GM21619 (cell line): ENCODE measurements around the gene CASD1.

Experiments used
- ATAC-seq: cut with Tn5 transposase; IDR thresholded peaks from one replicate; pipeline ENCODE4 v1.9.1; 2021; ENCODE audit not compliant: unreplicated experiment

The CASD1 gene

GRCh38 chr7:94512735-94513564 is 3.3 kb downstream of the CASD1 start:
- no peak for ATAC-seq

- ATAC-seq = no peak
These were observed 3.9 kb downstream of the CASD1 start for GRCh38 chr7:94513565-94513860.

- no peak for ATAC-seq
These were observed 4.7 kb downstream of the CASD1 start for GRCh38 chr7:94514140-94514889.

GRCh38 chr7:94514917-94515316 is 5.3 kb downstream of the CASD1 start:
- ATAC-seq = no peak

GRCh38 chr7:94525923-94526322 is 16.3 kb downstream of the CASD1 start:
- ATAC-seq = no peak

GRCh38 chr7:94529516-94529915 is 19.9 kb downstream of the CASD1 start:
- no peak for ATAC-seq

- ATAC-seq = no peak
These were observed 20.5 kb downstream of the CASD1 start for GRCh38 chr7:94530109-94530508.

GRCh38 chr7:94532676-94533075 is 23.1 kb downstream of the CASD1 start:
- no peak for ATAC-seq

- no peak for ATAC-seq
These were observed 30.8 kb downstream of the CASD1 start for GRCh38 chr7:94540428-94540827.

- no peak for ATAC-seq
These were observed 37.5 kb downstream of the CASD1 start for GRCh38 chr7:94547126-94547525.

GRCh38 chr7:94556028-94556427 is 46.4 kb downstream of the CASD1 start:
- peak; percentile 75 for ATAC-seq

GRCh38 chr7:94557215-94557614 is 47.6 kb downstream of the CASD1 start:
- no peak for ATAC-seq

- ATAC-seq = no peak
These were observed 50.4 kb downstream of the CASD1 start for GRCh38 chr7:94559972-94560371.

- ATAC-seq = no peak
These were observed 52.4 kb downstream of the CASD1 start for GRCh38 chr7:94561841-94562514.

GRCh38 chr7:94562525-94562924 is 52.9 kb downstream of the CASD1 start:
- no peak for ATAC-seq

GRCh38 chr7:94565247-94565894 is 55.8 kb downstream of the CASD1 start:
- no peak for ATAC-seq

- no peak for ATAC-seq
These were observed 57.8 kb downstream of the CASD1 start for GRCh38 chr7:94567396-94567795.

- no peak for ATAC-seq
These were observed 62.2 kb downstream of the CASD1 start for GRCh38 chr7:94571816-94572215.

GRCh38 chr7:94575646-94576045 is 66.0 kb downstream of the CASD1 start:
- ATAC-seq = no peak

GRCh38 chr7:94576316-94576715 is 66.7 kb downstream of the CASD1 start:
- ATAC-seq = no peak

- no peak for ATAC-seq
These were observed 67.7 kb downstream of the CASD1 start for GRCh38 chr7:94577357-94577756.
